ENCODE measurements around the gene USP33.
A peak's percentile ranks its signal among the peaks of the same experiment; 100 is the strongest.
"Not testable (repeated sequence)": the region's sequence is repeated elsewhere in the genome, so short reads cannot be mapped to it uniquely, and the experiment has no call there.

USP33 gene

DNA sequence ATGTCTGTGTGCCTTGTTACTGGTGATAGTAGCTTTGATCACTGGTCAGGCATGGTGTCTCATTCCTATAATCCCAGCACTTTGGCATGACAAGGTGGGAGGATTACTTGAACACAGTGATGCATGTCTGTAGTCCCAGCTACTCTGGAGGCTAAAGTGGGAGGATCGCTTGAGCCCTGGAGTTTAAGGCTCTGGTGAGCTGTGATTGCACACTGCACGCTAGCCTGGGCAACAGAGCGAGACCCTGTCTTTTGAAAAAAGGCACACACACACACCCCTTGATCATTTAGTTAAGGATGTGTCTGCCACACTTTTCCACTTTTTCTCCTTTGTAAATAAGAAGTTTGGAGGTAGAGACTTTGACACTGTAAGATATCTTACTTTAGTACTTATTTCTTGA lies 34.9 kb upstream of the USP33 start:
- H3K4me3 ChIP-seq (replicated peaks; ENCODE audit: low read depth, low read length): no peak overlapping the region
- H3K36me3 ChIP-seq (ENCODE audit: control insufficient read depth, insufficient read depth, low read length): peaks cover 2% of the 10 kb centered on the region; the same call in 1 of the 2 replicates
- no peaks in the 10 kb centered on the region for H3K27me3 ChIP-seq (replicated peaks; ENCODE audit: control insufficient read depth, insufficient read depth, low read length)
- TF ChIP-seq, protein P1, sequence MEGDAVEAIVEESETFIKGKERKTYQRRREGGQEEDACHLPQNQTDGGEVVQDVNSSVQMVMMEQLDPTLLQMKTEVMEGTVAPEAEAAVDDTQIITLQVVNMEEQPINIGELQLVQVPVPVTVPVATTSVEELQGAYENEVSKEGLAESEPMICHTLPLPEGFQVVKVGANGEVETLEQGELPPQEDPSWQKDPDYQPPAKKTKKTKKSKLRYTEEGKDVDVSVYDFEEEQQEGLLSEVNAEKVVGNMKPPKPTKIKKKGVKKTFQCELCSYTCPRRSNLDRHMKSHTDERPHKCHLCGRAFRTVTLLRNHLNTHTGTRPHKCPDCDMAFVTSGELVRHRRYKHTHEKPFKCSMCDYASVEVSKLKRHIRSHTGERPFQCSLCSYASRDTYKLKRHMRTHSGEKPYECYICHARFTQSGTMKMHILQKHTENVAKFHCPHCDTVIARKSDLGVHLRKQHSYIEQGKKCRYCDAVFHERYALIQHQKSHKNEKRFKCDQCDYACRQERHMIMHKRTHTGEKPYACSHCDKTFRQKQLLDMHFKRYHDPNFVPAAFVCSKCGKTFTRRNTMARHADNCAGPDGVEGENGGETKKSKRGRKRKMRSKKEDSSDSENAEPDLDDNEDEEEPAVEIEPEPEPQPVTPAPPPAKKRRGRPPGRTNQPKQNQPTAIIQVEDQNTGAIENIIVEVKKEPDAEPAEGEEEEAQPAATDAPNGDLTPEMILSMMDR (IDR thresholded peaks at IDR 0.05; ENCODE audit: insufficient read depth, low read length, poor library complexity, severe bottlenecking): no peak
- DNase-seq (ENCODE audit: extremely low read depth, insufficient read length): no peak

DNA sequence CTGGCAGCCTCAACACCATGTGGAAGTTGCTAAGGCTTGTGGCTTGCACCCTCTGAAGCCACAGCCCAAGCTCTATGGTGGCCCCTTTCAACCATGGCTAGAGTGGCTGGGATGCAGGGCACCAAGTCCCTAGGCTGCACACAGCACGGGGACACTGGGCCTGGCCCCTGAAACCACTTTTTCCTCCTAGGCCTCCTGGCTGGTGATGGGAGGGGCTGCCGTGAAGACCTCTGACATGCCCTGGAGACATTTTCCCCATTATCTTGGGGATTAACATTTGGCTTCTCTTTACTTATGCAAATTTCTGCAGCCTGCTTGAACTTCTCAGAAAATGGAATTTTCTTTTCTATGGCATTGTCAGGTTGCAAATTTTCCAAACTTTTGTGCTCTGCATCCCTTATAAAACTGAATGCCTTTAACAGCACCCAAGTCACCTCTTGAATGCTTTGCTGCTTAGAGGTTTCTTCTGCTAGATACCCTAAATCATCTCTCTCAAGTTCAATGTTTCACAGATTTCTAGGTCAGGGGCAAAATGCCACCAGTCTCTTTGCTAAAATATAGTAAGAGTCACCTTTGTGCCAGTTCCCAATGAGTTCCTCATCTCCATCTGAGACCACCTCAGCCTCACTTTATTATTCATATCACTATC lies 26.6 kb upstream of the USP33 start:
- not testable (repeated sequence) for H3K4me3 ChIP-seq (replicated peaks; ENCODE audit: low read depth, low read length); H3K36me3 ChIP-seq (ENCODE audit: control insufficient read depth, insufficient read depth, low read length); DNase-seq (ENCODE audit: extremely low read depth, insufficient read length); H3K27me3 ChIP-seq (replicated peaks; ENCODE audit: control insufficient read depth, insufficient read depth, low read length)

DNA sequence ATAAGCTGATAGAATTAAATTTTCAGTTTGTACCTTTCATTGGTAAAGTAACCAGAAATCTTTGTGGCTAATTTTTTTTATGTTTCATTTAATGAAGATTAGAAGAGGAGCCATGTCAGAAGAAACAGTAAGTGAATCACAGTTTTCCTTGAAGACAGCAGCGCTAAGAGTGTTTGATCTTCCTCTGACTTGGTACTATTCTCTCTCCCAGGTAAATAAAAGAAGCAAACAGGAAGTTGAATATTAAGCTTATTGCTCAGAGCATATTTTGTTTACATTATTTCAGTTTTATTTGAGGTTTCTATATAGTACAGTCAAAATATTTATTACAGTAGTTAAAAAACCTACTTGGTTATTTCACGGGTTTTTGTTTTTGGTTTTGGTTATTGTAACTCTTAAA lies 23.5 kb upstream of the USP33 start:
- TF ChIP-seq, protein P1 (IDR thresholded peaks at IDR 0.05; ENCODE audit: insufficient read depth, low read length, poor library complexity, severe bottlenecking): no peak
- no peak for DNase-seq (ENCODE audit: extremely low read depth, insufficient read length)
- H3K4me3 ChIP-seq (replicated peaks; ENCODE audit: low read depth, low read length): no peak overlapping the region
- peaks cover 2% of the 10 kb centered on the region for H3K36me3 ChIP-seq (ENCODE audit: control insufficient read depth, insufficient read depth, low read length)
- no peaks in the 10 kb centered on the region for H3K27me3 ChIP-seq (replicated peaks; ENCODE audit: control insufficient read depth, insufficient read depth, low read length)

DNA sequence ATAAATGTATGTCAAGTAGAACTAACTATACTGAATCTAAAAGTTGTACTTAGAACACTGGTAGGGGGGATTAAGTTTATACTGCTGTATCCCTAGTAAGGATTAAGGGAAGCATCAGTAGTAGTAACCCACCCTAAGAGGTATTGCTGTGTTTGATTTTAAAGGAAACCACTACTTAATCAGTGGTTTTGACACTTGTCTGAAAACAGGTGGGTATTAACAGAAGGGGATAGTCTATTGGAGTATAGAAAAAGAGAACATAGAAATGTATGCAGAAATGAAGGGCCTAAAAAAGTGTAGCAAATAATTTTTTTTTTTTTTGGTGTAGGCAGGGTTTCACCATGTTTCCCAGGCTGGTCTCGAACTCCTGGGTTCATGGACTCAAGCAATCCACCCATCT lies 22.0 kb upstream of the USP33 start:
- no peaks in the 10 kb centered on the region for H3K27me3 ChIP-seq (replicated peaks; ENCODE audit: control insufficient read depth, insufficient read depth, low read length)
- TF ChIP-seq, protein P1 (IDR thresholded peaks at IDR 0.05; ENCODE audit: insufficient read depth, low read length, poor library complexity, severe bottlenecking): no peak
- H3K36me3 ChIP-seq (ENCODE audit: control insufficient read depth, insufficient read depth, low read length): peaks cover 2% of the 10 kb centered on the region
- no peak for DNase-seq (ENCODE audit: extremely low read depth, insufficient read length)
- no peak overlapping the region for H3K4me3 ChIP-seq (replicated peaks; ENCODE audit: low read depth, low read length)

DNA sequence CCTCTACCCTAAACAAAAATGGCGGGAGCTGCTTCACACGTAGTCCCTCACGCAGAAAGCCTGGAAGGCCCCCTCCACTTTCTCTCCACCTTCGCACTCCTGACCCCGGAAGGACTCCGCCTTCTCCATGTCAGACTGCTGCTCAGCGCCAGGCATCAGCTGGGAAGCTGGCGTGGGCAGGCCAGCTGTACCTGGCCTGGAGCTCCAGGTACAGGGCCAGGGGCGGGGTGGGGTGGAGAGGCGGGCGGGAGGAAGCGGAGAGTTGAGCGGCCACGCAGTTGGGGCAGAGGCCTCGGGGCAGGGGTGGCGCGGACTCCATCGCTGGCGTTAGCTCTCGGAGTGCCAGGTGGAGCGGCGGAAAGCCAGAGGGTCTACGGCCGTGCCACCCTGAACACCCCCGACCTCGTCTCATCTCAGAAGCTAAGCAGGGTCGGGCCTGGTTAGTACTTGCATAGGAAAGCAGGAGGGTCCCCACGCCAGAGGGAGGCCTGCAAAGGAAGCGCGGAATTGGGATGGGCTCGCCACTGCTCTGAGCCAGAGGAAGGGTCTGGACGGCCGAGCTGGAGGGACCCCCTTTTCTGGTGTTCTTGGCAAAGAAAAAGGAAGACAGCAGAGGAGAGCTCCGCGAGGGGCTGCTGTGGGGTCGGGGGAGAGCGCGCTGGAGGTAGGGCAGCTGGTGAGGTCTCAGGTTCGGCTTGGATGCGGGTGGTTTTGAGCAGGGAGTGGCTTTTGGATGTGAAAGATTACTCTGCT lies 20.1 kb upstream of the USP33 start, which contains the start of gene MIGA1:
MIGA1 (plus strand) TSS at position 121 of the 753 bp plus-strand sequence. CDS start 3,604 bp downstream, outside the sequence.
- TF ChIP-seq, protein P1 (IDR thresholded peaks at IDR 0.05; ENCODE audit: insufficient read depth, low read length, poor library complexity, severe bottlenecking): no peak
- Histone ChIP-seq H3K27me3 (replicated peaks; ENCODE audit: control insufficient read depth, insufficient read depth, low read length) (no peaks in the 10 kb centered on the region), H3K36me3 (ENCODE audit: control insufficient read depth, insufficient read depth, low read length) (no peaks in the 10 kb centered on the region; the same call in 1 of the 2 replicates), H3K4me3 (replicated peaks; ENCODE audit: low read depth, low read length) (peak within 1 kb of the TSS; percentile 79)
- peak; percentile 81 for DNase-seq (ENCODE audit: extremely low read depth, insufficient read length)

DNA sequence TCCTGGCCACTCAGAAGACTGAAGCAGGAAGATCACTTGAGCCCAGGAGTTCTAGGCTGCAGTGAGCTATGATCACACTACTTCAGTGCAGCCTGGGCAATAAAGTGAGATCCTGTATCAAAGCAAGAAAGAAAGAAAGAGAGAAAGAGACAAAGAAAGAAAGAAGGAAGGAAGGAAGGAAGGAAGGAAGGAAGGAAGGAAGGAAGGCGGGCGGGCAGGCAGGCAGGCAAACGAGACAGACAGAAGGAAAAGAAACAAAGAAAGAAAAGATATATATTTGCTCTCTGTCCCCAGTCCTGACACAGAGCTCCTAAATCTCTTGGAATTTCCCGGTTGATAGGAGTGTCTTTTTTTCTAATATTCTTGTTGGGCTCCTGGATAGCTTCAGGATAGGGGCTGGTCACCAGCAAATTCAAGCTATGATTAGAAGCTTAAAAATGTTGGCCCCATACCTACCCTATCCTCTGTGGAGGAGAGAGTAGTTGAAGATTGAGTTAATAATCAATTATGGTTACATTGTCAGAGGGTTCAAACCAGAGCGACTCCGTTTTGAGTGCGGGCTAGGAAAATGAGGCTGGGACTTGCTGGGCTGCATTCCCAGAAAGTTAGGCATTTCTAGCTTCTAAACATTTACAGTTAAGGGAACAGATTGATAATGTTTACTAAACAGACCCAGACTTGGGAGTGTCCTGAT lies 16.5 kb upstream of the USP33 start:
- TF ChIP-seq, protein P1 (IDR thresholded peaks at IDR 0.05; ENCODE audit: insufficient read depth, low read length, poor library complexity, severe bottlenecking): no peak
- DNase-seq (ENCODE audit: extremely low read depth, insufficient read length): no peak
- Histone ChIP-seq H3K4me3 (replicated peaks; ENCODE audit: low read depth, low read length) (no peak overlapping the region), H3K27me3 (replicated peaks; ENCODE audit: control insufficient read depth, insufficient read depth, low read length) (no peaks in the 10 kb centered on the region), H3K36me3 (ENCODE audit: control insufficient read depth, insufficient read depth, low read length) (no peaks in the 10 kb centered on the region)
